ENCODE measurements around the gene LRRC8C.

GRCh38 chr1:89615676-89616598 lies 17.0 kb upstream of the LRRC8C start:
- TF ChIP-seq EZH2 (IDR thresholded peaks at IDR 0.05): no peak
- TF ChIP-seq, protein P1, sequence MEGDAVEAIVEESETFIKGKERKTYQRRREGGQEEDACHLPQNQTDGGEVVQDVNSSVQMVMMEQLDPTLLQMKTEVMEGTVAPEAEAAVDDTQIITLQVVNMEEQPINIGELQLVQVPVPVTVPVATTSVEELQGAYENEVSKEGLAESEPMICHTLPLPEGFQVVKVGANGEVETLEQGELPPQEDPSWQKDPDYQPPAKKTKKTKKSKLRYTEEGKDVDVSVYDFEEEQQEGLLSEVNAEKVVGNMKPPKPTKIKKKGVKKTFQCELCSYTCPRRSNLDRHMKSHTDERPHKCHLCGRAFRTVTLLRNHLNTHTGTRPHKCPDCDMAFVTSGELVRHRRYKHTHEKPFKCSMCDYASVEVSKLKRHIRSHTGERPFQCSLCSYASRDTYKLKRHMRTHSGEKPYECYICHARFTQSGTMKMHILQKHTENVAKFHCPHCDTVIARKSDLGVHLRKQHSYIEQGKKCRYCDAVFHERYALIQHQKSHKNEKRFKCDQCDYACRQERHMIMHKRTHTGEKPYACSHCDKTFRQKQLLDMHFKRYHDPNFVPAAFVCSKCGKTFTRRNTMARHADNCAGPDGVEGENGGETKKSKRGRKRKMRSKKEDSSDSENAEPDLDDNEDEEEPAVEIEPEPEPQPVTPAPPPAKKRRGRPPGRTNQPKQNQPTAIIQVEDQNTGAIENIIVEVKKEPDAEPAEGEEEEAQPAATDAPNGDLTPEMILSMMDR (IDR thresholded peaks at IDR 0.05 in 2 of 3, conservative IDR thresholded peaks at IDR 0.05 in 1 of 3; ENCODE audit: borderline replicate concordance in 1 of 3, insufficient read depth in 1 of 3, low read depth in 2 of 3, low read length in 2 of 3): peak in 2 of 3 experiments; percentile 54 to 69; a peak in 4 of 6 replicates
- no peak for TF ChIP-seq TCF7L2 (IDR thresholded peaks at IDR 0.05; ENCODE audit: borderline replicate concordance, extremely low read depth, insufficient read depth, insufficient read length)
- TF ChIP-seq ZNF274 (IDR thresholded peaks at IDR 0.05; ENCODE audit: low read depth, low read length): no peak
- TF ChIP-seq POLR2A (IDR thresholded peaks at IDR 0.05; ENCODE audit: borderline replicate concordance, extremely low read depth, insufficient read depth, insufficient read length): no peak
- no peak for TF ChIP-seq CEBPB (IDR thresholded peaks at IDR 0.05; ENCODE audit: low read depth)
- no peak for TF ChIP-seq EGR1 (IDR thresholded peaks at IDR 0.05; ENCODE audit: low read depth)
- peak; percentile 2; the same call in 1 of the 2 replicates for TF ChIP-seq RAD21 (IDR thresholded peaks at IDR 0.05; ENCODE audit: low read depth)

All from HCT116 (cell line).